ENCODE data around the gene CIAO2B.

- TF ChIP-seq CTCF (IDR thresholded peaks at IDR 0.05) (no peak), EZH2 (IDR thresholded peaks at IDR 0.05) (no peak)
Observed at GRCh38 chr16:66921729-66922450, 12.3 kb downstream of the CIAO2B start.
